Liver (tissue), 9 donors: ENCODE measurements around the gene PDIA3. TPM values are rescaled to one million over a fixed set of nuclear protein-coding genes. Genes with fewer than 3 reads are reported as not detected.
A peak's percentile ranks its signal among the peaks of the same experiment; 100 is the strongest.

Experiments used
- DNase-seq: peaks from one replicate; pipeline ENCODE4 v3.0.0-alpha.2; 2017; ENCODE audit warnings: low spot score
- H3K27ac ChIP-seq, 2 donors: one replicate each; pipeline ENCODE4 v1.7.0; 2013; ENCODE audit warnings: inconsistent platforms in 2 of 2, low read length in 2 of 2, control low read depth in 1 of 2, low read depth in 1 of 2, mild to moderate bottlenecking in 1 of 2
- H3K27me3 ChIP-seq, 4 donors: one replicate each; pipeline versions ENCODE4 v1.6.1 to v1.7.0; 2013; ENCODE audit warnings: low read length in 3 of 4, inconsistent platforms in 1 of 4, mild to moderate bottlenecking in 1 of 4, moderate library complexity in 1 of 4; ENCODE audit not compliant: control insufficient read depth in 4 of 4, insufficient read depth in 4 of 4
- H3K36me3 ChIP-seq, 4 donors: one replicate each; pipeline versions ENCODE4 v1.6.1 to v1.7.0; 2013; ENCODE audit warnings: low read length in 3 of 4, mild to moderate bottlenecking in 3 of 4, low read depth in 1 of 4, moderate library complexity in 1 of 4; ENCODE audit not compliant: control insufficient read depth in 4 of 4, insufficient read depth in 3 of 4
- H3K4me1 ChIP-seq, 4 donors: one replicate each; pipeline versions ENCODE4 v1.6.1 to v1.7.0; 2013; ENCODE audit warnings: low read length in 3 of 4, mild to moderate bottlenecking in 3 of 4, moderate library complexity in 1 of 4; ENCODE audit not compliant: control insufficient read depth in 4 of 4, insufficient read depth in 4 of 4
- H3K4me3 ChIP-seq, 3 donors: one replicate each; pipeline versions ENCODE4 v1.6.1 to v1.7.0; 2013; ENCODE audit warnings: low read length in 3 of 3, control low read depth in 1 of 3, low read depth in 1 of 3, mild to moderate bottlenecking in 1 of 3
- H3K9ac ChIP-seq, 2 donors: one replicate each; pipeline ENCODE4 v1.7.0; 2013; ENCODE audit warnings: low read length in 2 of 2, mild to moderate bottlenecking in 2 of 2, moderate library complexity in 2 of 2, control low read depth in 1 of 2, low read depth in 1 of 2
- H3K9me3 ChIP-seq, 4 donors: one replicate each; pipeline versions ENCODE4 v1.6.1 to v1.7.0; 2013; ENCODE audit warnings: low read length in 3 of 4; ENCODE audit not compliant: control insufficient read depth in 4 of 4
- CTCF ChIP-seq: fragments of 150-350 bp; IDR thresholded peaks from 2 replicates; pipeline ENCODE4 v1.5.1; 2017; ENCODE audit warnings: improper control_type of control experiment, low read depth, low read length; ENCODE audit not compliant: missing input control
- EGR1 ChIP-seq, 2 donors: IDR thresholded peaks; 2 replicates each; pipeline ENCODE4 v1.6.1; 2016 to 2018; ENCODE audit warnings: antibody characterized with exemption in 2 of 2, low read depth in 2 of 2
- FOXA2 ChIP-seq: IDR thresholded peaks from 2 replicates; pipeline ENCODE4 v1.6.1; 2016; ENCODE audit warnings: antibody characterized with exemption
- HNF4A ChIP-seq, 2 donors: conservative IDR thresholded peaks; 2 replicates each; pipeline ENCODE4 v1.6.1; 2016; ENCODE audit warnings: antibody characterized with exemption in 2 of 2, mild to moderate bottlenecking in 2 of 2
- MAX ChIP-seq: IDR thresholded peaks from 2 replicates; pipeline ENCODE4 v1.6.1; 2016; ENCODE audit warnings: antibody characterized with exemption
- RAD21 ChIP-seq, 2 donors: IDR thresholded peaks; 2 replicates each; pipeline ENCODE4 v1.6.1; 2016; ENCODE audit warnings: antibody characterized with exemption in 2 of 2, mild to moderate bottlenecking in 2 of 2
- REST ChIP-seq: IDR thresholded peaks from 2 replicates; pipeline ENCODE4 v1.6.1; 2016; ENCODE audit warnings: antibody characterized with exemption, mild to moderate bottlenecking
- RXRA ChIP-seq, 2 donors: IDR thresholded peaks; 2 replicates each; pipeline ENCODE4 v1.6.1; 2017 to 2018; ENCODE audit warnings: antibody characterized with exemption in 2 of 2, mild to moderate bottlenecking in 1 of 2
- YY1 ChIP-seq: IDR thresholded peaks from 2 replicates; pipeline ENCODE4 v1.6.1; 2016; ENCODE audit warnings: antibody characterized with exemption, mild to moderate bottlenecking
- WGBS: extraction: QIAGEN DNeasy Blood & Tissue Kit; methylation state at CpG from one replicate; pipeline ENCODE4 v1.1.7; 2013; 5-methylcytosine and 5-hydroxymethylcytosine counted together
- polyA plus RNA-seq, 2 donors: library from polyadenylated mRNA; stranded (reverse) in 1 of 2; unstranded in 1 of 2; fragments of 200-250 nt in 1 of 2; fragments of >200 nt in 1 of 2; fragmentation: Nextera tagmentation in 1 of 2; extraction: Ambion mirVana in 1 of 2; gene quantifications; one replicate each; pipeline versions ENCODE4 v1.2.1 to v1.2.3, GENCODE V29; 2013 to 2015
- total RNA-seq, 2 donors: library from RNA; depleted of rRNA; stranded (reverse); fragments of >200 nt; gene quantifications; one replicate each; pipeline ENCODE4 v1.2.3, GENCODE V29; 2014
- donor health status: healthy.
- donor health status: healthy.
- donor health status: healthy.
- donor health status: healthy.
- donor health status: healthy.

The PDIA3 gene
- total and polyA plus RNA-seq, 4 donors = 109 to 328 (median 215) TPM

GRCh38 chr15:43792761-43793476 is 46.7 kb downstream of the PDIA3 start:
- H3K9ac ChIP-seq = peak overlapping the region; percentile 89 to 93
- peaks cover 3 to 18% (median 12%) of the 10 kb centered on the region in 4 donors for H3K4me1 ChIP-seq
- TF ChIP-seq HNF4A (conservative IDR thresholded peaks at IDR 0.05) (peak in 1 of 2 donors; percentile 62), RXRA (IDR thresholded peaks at IDR 0.05) (peak in 1 of 2 donors; percentile 46), EGR1 (IDR thresholded peaks at IDR 0.05; ENCODE audit: low read depth in 2 of 2) (peak in 1 of 2 donors; percentile 56), CTCF (peak; percentile 15), MAX (no peak)
- H3K36me3 ChIP-seq = peaks cover 0 to 22% (median 16%) of the 10 kb centered on the region in 4 donors
- peak overlapping the region; percentile 72 to 96 (median 93) for H3K4me3 ChIP-seq
- peak overlapping the region; percentile 96 to 98 for H3K27ac ChIP-seq
- peak; percentile 64 for DNase-seq
- H3K9me3 ChIP-seq = no peaks in the 10 kb centered on the region
- no peaks in the 10 kb centered on the region for H3K27me3 ChIP-seq
- WGBS = 2% methylated on average over 33 of the region's 33 CpGs

GRCh38 chr15:43793647-43794046 is 47.4 kb downstream of the PDIA3 start:
- no peak for DNase-seq
- peak overlapping the region in 1 of 2 donors; percentile 93 for H3K9ac ChIP-seq

GRCh38 chr15:43794269-43795037 is 48.2 kb downstream of the PDIA3 start:
- H3K27me3 ChIP-seq = no peaks in the 10 kb centered on the region
- H3K4me1 ChIP-seq = peaks cover 3 to 18% (median 12%) of the 10 kb centered on the region in 4 donors
- peaks cover 0 to 23% (median 19%) of the 10 kb centered on the region in 4 donors for H3K36me3 ChIP-seq
- TF ChIP-seq HNF4A (conservative IDR thresholded peaks at IDR 0.05) = no peak
- TF ChIP-seq YY1 = no peak
- TF ChIP-seq RAD21 (IDR thresholded peaks at IDR 0.05) = no peak
- peak; percentile 73 for TF ChIP-seq REST
- no peak for TF ChIP-seq EGR1 (IDR thresholded peaks at IDR 0.05; ENCODE audit: low read depth in 2 of 2)
- 78% methylated on average over 9 of the region's 9 CpGs for WGBS
- H3K27ac ChIP-seq = peak overlapping the region; percentile 9 to 98
- no peak overlapping the region for H3K4me3 ChIP-seq
- no peak overlapping the region for H3K9ac ChIP-seq
- no peaks in the 10 kb centered on the region for H3K9me3 ChIP-seq
- no peak for DNase-seq

More at GRCh38 chr15:43793647-43794046, 47.4 kb downstream of the PDIA3 start:
- Histone ChIP-seq H3K4me3 (peak overlapping the region in 1 of 3 donors; percentile 72), H3K4me1 (peaks cover 3 to 18% (median 12%) of the 10 kb centered on the region in 4 donors), H3K36me3 (peaks cover 0 to 22% (median 17%) of the 10 kb centered on the region in 4 donors), H3K27me3 (no peaks in the 10 kb centered on the region), H3K27ac (peak overlapping the region; percentile 96 to 98), H3K9me3 (no peaks in the 10 kb centered on the region)
- WGBS = 83% methylated on average over 10 of the region's 10 CpGs
- no peak for TF ChIP-seq HNF4A (conservative IDR thresholded peaks at IDR 0.05)
- TF ChIP-seq RAD21 (IDR thresholded peaks at IDR 0.05) = no peak
- TF ChIP-seq RXRA (IDR thresholded peaks at IDR 0.05) = no peak
- TF ChIP-seq FOXA2 = no peak
